ENCODE measurements around the gene DNAH10.

Gene DNAH10

GRCh38 chr12:123847019-123847418, 84.9 kb downstream of the DNAH10 start:
- H3K4me3 ChIP-seq (ENCODE audit: low read length, poor library complexity, severe bottlenecking): no peak overlapping the region
- no peaks in the 10 kb centered on the region for H3K36me3 ChIP-seq (ENCODE audit: insufficient read depth, low read length)
- no peaks in the 10 kb centered on the region for H4K20me1 ChIP-seq (ENCODE audit: insufficient read depth, low read length, poor library complexity, severe bottlenecking)
- no peak overlapping the region for H3K9ac ChIP-seq (ENCODE audit: low read depth, low read length, poor library complexity, severe bottlenecking)
- H3K4me2 ChIP-seq (ENCODE audit: low read depth, low read length, poor library complexity, severe bottlenecking): no peak overlapping the region
- no peaks in the 10 kb centered on the region for H3K9me3 ChIP-seq (ENCODE audit: insufficient read depth, low read depth, low read length)
- H3K4me1 ChIP-seq (ENCODE audit: insufficient read depth, low read length, poor library complexity, severe bottlenecking): no peaks in the 10 kb centered on the region
- H3K27me3 ChIP-seq (ENCODE audit: insufficient read depth, low read length, poor library complexity, severe bottlenecking): no peaks in the 10 kb centered on the region
- no peak for TF ChIP-seq EZH2phosphoT487 (IDR thresholded peaks at IDR 0.05; ENCODE audit: borderline replicate concordance)
- TF ChIP-seq CTCF (conservative IDR thresholded peaks at IDR 0.05; ENCODE audit: low read length): no peak
- H2AFZ ChIP-seq (ENCODE audit: low read length): no peak overlapping the region
- no peaks in the 10 kb centered on the region for H3F3A ChIP-seq (ENCODE audit: low read depth)
- H3K79me2 ChIP-seq (ENCODE audit: insufficient read depth, low read length): no peaks in the 10 kb centered on the region
- H3K9me2 ChIP-seq (replicated peaks; ENCODE audit: low read depth, low read length): no peaks in the 10 kb centered on the region

- Histone ChIP-seq H3K4me3 (ENCODE audit: low read length, poor library complexity, severe bottlenecking) (no peak overlapping the region), H3F3A (ENCODE audit: low read depth) (no peaks in the 10 kb centered on the region), H3K4me1 (ENCODE audit: insufficient read depth, low read length, poor library complexity, severe bottlenecking) (no peaks in the 10 kb centered on the region), H3K9me2 (replicated peaks; ENCODE audit: low read depth, low read length) (no peaks in the 10 kb centered on the region), H2AFZ (ENCODE audit: low read length) (no peak overlapping the region), H3K27me3 (ENCODE audit: insufficient read depth, low read length, poor library complexity, severe bottlenecking) (peaks cover 2% of the 10 kb centered on the region), H3K9ac (ENCODE audit: low read depth, low read length, poor library complexity, severe bottlenecking) (no peak overlapping the region), H4K20me1 (ENCODE audit: insufficient read depth, low read length, poor library complexity, severe bottlenecking) (no peaks in the 10 kb centered on the region), H3K9me3 (ENCODE audit: insufficient read depth, low read depth, low read length) (no peaks in the 10 kb centered on the region), H3K4me2 (ENCODE audit: low read depth, low read length, poor library complexity, severe bottlenecking) (no peak overlapping the region), H3K79me2 (ENCODE audit: insufficient read depth, low read length) (no peaks in the 10 kb centered on the region), H3K36me3 (ENCODE audit: insufficient read depth, low read length) (no peaks in the 10 kb centered on the region)
- TF ChIP-seq CTCF (conservative IDR thresholded peaks at IDR 0.05; ENCODE audit: low read length): no peak
- no peak for TF ChIP-seq EZH2phosphoT487 (IDR thresholded peaks at IDR 0.05; ENCODE audit: borderline replicate concordance)
These were observed 85.8 kb downstream of the DNAH10 start for GRCh38 chr12:123847876-123848275.

- Histone ChIP-seq H3F3A (ENCODE audit: low read depth) (no peaks in the 10 kb centered on the region), H3K4me2 (ENCODE audit: low read depth, low read length, poor library complexity, severe bottlenecking) (no peak overlapping the region), H3K27me3 (ENCODE audit: insufficient read depth, low read length, poor library complexity, severe bottlenecking) (peaks cover 4% of the 10 kb centered on the region), H3K4me1 (ENCODE audit: insufficient read depth, low read length, poor library complexity, severe bottlenecking) (no peaks in the 10 kb centered on the region), H3K9ac (ENCODE audit: low read depth, low read length, poor library complexity, severe bottlenecking) (no peak overlapping the region), H3K36me3 (ENCODE audit: insufficient read depth, low read length) (no peaks in the 10 kb centered on the region), H2AFZ (ENCODE audit: low read length) (no peak overlapping the region), H4K20me1 (ENCODE audit: insufficient read depth, low read length, poor library complexity, severe bottlenecking) (no peaks in the 10 kb centered on the region), H3K9me2 (replicated peaks; ENCODE audit: low read depth, low read length) (no peaks in the 10 kb centered on the region), H3K9me3 (ENCODE audit: insufficient read depth, low read depth, low read length) (no peaks in the 10 kb centered on the region), H3K4me3 (ENCODE audit: low read length, poor library complexity, severe bottlenecking) (no peak overlapping the region), H3K79me2 (ENCODE audit: insufficient read depth, low read length) (no peaks in the 10 kb centered on the region)
- TF ChIP-seq EZH2phosphoT487 (IDR thresholded peaks at IDR 0.05; ENCODE audit: borderline replicate concordance) (no peak), CTCF (conservative IDR thresholded peaks at IDR 0.05; ENCODE audit: low read length) (no peak)
These were observed 87.4 kb downstream of the DNAH10 start for GRCh38 chr12:123849517-123849916.

Measured in Loucy (cell line).